Measurements from ENCODE around the gene SMLR1.

- TF ChIP-seq CTCF (IDR thresholded peaks at IDR 0.05) (no peak), POLR2A (IDR thresholded peaks at IDR 0.05) (no peak), POLR2AphosphoS5 (IDR thresholded peaks at IDR 0.05; ENCODE audit: insufficient read depth in 1 of 2, low read depth in 1 of 2) (no peak)
Measured at GRCh38 chr6:130836055-130836640, 8.9 kb downstream of the SMLR1 start.
